Measurements from ENCODE around the gene B4GAT1.

Gene B4GAT1

DNA sequence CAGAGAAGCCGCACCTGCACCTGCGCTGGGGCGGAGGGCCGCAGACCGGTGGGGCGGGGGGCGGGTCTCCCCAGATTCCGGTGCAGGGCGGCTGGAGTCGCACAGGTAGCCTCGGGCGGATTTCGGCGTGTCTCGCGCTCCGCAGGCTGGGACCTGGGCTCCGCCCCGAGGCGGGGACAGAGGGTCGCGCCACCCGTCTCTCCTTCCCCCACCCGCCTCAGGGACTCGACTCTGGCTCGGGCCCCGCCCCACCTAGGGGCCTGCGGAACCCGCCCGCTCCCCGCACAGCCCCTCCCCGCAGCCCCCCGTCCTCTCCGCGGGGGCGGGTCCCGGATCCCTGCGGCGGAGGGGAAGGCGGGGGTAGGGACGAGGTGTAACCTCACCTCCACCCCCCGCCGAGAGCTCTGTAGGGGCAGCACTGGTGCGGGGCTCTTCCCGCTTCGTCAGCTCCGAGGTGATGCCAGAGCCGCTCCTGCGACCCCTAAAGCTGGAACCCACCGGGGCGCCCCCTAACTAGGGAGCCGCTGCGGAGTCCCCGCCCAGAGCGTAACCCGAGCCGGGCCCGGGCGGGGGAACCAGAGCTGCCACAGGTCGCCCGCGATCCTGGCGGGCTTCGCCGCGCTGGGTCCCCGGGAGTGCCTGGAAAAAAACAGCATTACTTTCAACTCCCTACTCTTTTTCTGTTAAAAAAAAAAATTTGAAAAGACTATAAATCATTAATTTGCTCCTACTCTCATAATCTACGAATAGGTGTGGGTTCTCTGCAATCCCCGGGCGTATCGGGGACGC lies 24.4 kb upstream of the B4GAT1 start, which contains the start of gene SLC29A2:
Gene SLC29A2, minus strand, starts transcription at position 134 of the 789 bp plus-strand sequence. CDS start 169 bp downstream, outside the sequence.
- TF ChIP-seq, protein P1, sequence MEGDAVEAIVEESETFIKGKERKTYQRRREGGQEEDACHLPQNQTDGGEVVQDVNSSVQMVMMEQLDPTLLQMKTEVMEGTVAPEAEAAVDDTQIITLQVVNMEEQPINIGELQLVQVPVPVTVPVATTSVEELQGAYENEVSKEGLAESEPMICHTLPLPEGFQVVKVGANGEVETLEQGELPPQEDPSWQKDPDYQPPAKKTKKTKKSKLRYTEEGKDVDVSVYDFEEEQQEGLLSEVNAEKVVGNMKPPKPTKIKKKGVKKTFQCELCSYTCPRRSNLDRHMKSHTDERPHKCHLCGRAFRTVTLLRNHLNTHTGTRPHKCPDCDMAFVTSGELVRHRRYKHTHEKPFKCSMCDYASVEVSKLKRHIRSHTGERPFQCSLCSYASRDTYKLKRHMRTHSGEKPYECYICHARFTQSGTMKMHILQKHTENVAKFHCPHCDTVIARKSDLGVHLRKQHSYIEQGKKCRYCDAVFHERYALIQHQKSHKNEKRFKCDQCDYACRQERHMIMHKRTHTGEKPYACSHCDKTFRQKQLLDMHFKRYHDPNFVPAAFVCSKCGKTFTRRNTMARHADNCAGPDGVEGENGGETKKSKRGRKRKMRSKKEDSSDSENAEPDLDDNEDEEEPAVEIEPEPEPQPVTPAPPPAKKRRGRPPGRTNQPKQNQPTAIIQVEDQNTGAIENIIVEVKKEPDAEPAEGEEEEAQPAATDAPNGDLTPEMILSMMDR (conservative IDR thresholded peaks at IDR 0.05; ENCODE audit: low read depth, low read length): no peak
- H3K4me3 ChIP-seq (IDR thresholded peaks at IDR 0.05; ENCODE audit: insufficient read depth, low read depth, low read length): no peak within 1 kb of the TSS

DNA sequence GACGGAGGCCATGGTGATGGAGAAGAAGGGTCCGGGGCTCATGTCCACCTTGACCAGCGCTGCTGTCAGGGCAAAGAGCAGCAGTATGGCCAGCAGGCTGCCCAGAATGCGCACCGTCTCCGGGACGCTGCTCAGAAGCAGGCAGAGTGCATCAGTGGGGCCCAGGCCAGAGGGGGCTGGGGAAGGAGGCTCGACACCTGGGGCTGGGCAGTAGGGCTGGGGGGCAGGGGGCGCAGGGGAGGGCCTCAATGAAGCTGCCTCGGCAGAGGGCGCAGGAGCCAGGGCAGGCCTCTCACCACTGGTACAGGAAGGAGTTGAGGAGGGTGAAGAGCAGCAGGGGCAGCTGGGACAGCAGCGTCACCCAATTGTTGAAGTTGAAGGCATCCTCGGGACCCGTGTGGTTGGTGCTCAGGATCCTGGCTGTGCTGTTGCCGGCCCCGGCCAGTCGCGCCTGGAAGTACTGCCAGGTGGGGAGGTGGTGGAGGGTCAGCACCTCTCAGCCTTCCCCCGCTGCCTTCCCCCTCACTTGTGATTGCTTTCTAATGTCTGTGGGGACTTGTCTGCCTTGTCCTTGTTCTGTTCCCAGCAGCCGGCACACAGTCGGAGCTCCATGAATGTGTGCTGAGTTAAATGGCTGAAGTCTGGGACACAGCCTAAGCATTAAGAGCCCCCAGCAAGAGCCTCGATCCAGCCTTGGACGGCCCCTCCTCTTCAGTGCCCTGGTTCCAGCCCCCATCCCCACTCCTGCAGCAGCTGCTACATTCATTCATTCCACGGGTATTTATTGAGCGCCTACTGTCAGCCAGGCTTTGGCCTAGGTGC lies 21.9 kb upstream of the B4GAT1 start:
- Histone ChIP-seq H3K4me1 (ENCODE audit: low read depth, poor library complexity, severe bottlenecking) (no peaks in the 10 kb centered on the region), H3K79me2 (ENCODE audit: insufficient read depth, low read depth) (no peaks in the 10 kb centered on the region), H3K4me2 (no peak overlapping the region), H4K20me1 (ENCODE audit: insufficient read depth) (no peaks in the 10 kb centered on the region), H3K9ac (no peak overlapping the region), H3K4me3 (IDR thresholded peaks at IDR 0.05; ENCODE audit: insufficient read depth, low read depth, low read length) (no peak overlapping the region), H3K27ac (no peak overlapping the region), H2AFZ (ENCODE audit: low read depth) (no peak overlapping the region), H3K27me3 (ENCODE audit: insufficient read depth, low read depth) (peaks cover 53% of the 10 kb centered on the region), H3K36me3 (ENCODE audit: insufficient read depth) (no peaks in the 10 kb centered on the region)
- TF ChIP-seq, protein P1 (conservative IDR thresholded peaks at IDR 0.05; ENCODE audit: low read depth, low read length): no peak

More for the DNA sequence above, 24.4 kb upstream of the B4GAT1 start, which contains the start of gene SLC29A2:
- Histone ChIP-seq H3K79me2 (ENCODE audit: insufficient read depth, low read depth) (no peaks in the 10 kb centered on the region), H3K4me1 (ENCODE audit: low read depth, poor library complexity, severe bottlenecking) (no peaks in the 10 kb centered on the region), H3K27me3 (ENCODE audit: insufficient read depth, low read depth) (peaks cover 59% of the 10 kb centered on the region), H3K9ac (no peak within 1 kb of the TSS), H4K20me1 (ENCODE audit: insufficient read depth) (no peaks in the 10 kb centered on the region), H3K36me3 (ENCODE audit: insufficient read depth) (no peaks in the 10 kb centered on the region), H2AFZ (ENCODE audit: low read depth) (peak within 1 kb of the TSS; percentile 59; the same call in 1 of the 2 replicates), H3K27ac (no peak within 1 kb of the TSS), H3K4me2 (peak within 1 kb of the TSS; percentile 45; the same call in 1 of the 2 replicates)

DNA sequence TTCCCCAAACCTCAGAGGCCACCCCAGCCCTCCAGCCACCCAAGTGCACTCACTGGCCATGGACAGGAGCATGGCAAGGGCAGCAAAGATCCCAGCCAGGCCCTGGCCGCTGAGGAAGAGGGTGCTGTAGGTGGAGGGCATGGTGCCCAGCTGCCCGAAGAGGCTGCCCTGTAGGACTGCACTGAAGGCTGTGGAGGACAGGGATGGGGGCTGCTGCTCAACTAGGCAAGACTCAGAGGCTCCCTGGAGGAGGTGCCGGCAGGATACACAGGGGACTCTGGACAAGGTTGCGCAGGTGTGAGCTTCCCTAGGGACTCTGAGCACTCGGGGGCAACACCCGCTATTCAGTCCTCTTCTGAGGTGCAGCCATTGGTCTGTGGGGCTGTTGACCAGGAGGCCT lies 21.1 kb upstream of the B4GAT1 start:
- TF ChIP-seq, protein P1 (conservative IDR thresholded peaks at IDR 0.05; ENCODE audit: low read depth, low read length): no peak
- Histone ChIP-seq H3K4me3 (IDR thresholded peaks at IDR 0.05; ENCODE audit: insufficient read depth, low read depth, low read length) (no peak overlapping the region), H4K20me1 (ENCODE audit: insufficient read depth) (no peaks in the 10 kb centered on the region), H3K4me1 (ENCODE audit: low read depth, poor library complexity, severe bottlenecking) (no peaks in the 10 kb centered on the region), H3K27me3 (ENCODE audit: insufficient read depth, low read depth) (peaks cover 48% of the 10 kb centered on the region), H3K4me2 (no peak overlapping the region), H3K27ac (no peak overlapping the region), H3K9ac (no peak overlapping the region), H3K36me3 (ENCODE audit: insufficient read depth) (no peaks in the 10 kb centered on the region), H3K79me2 (ENCODE audit: insufficient read depth, low read depth) (no peaks in the 10 kb centered on the region), H2AFZ (ENCODE audit: low read depth) (no peak overlapping the region)

DNA sequence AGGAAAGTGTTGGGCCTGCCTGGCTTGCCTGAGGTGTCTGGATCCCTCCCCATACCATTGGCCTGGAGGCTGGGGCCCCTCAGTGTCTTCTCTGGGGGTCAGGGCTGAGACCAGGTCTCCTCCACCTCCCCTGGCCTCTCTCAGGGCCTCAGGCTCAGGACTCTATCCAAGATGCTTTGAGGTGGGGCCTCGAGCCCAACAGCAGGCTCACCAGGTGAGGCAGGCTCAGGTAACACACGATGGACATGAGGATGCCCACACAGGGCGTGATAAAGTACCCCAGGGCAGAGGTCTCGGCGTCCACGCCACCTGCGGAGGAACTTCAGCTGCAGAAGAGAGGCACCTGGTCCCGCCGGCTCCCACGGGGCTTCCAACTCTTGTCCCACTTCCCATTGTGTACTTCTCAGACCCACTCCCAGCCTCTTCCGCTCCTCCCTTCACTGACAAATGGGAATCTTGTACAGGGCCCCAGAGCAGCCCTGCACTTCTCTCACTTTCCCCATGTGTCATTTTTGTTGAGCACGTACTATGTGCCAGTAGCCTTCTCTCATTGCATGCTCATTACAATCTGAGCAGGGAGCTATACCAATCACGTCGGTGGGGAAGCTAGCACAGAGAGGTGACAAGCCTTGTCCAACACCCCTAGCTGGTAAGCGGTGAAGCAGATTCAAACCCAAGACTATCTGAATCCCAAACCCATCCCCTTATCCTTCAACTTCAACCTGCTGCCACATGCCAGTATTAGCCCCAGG lies 20.3 kb upstream of the B4GAT1 start:
- H3K27me3 ChIP-seq (ENCODE audit: insufficient read depth, low read depth): peaks cover 41% of the 10 kb centered on the region
- no peaks in the 10 kb centered on the region for H3K36me3 ChIP-seq (ENCODE audit: insufficient read depth)
- H3K4me2 ChIP-seq: no peak overlapping the region
- TF ChIP-seq, protein P1 (conservative IDR thresholded peaks at IDR 0.05; ENCODE audit: low read depth, low read length): no peak
- no peak overlapping the region for H3K27ac ChIP-seq
- no peaks in the 10 kb centered on the region for H3K79me2 ChIP-seq (ENCODE audit: insufficient read depth, low read depth)
- no peak overlapping the region for H3K9ac ChIP-seq
- no peaks in the 10 kb centered on the region for H3K4me1 ChIP-seq (ENCODE audit: low read depth, poor library complexity, severe bottlenecking)
- H3K4me3 ChIP-seq (IDR thresholded peaks at IDR 0.05; ENCODE audit: insufficient read depth, low read depth, low read length): no peak overlapping the region
- H4K20me1 ChIP-seq (ENCODE audit: insufficient read depth): no peaks in the 10 kb centered on the region
- H2AFZ ChIP-seq (ENCODE audit: low read depth): no peak overlapping the region
